Daoy (cell line): ENCODE data around the gene ANGEL2. TPM values are rescaled to one million over a fixed set of nuclear protein-coding genes. Genes with fewer than 3 reads are reported as not detected.
A peak's percentile ranks its signal among the peaks of the same experiment; 100 is the strongest.

Source experiments
- DNase-seq: peaks from one replicate; pipeline ENCODE4 v3.0.0-alpha.2; 2015; ENCODE audit warnings: low read depth
- total RNA-seq: library from RNA; depleted of rRNA; stranded (reverse); fragments of >200 nt; shearing (Covaris generic); gene quantifications from 2 replicates; pipeline ENCODE4 v1.2.3, GENCODE V29; 2014; rRNA removed

Gene ANGEL2
- total RNA-seq, 1 experiment from 2014 or later, result 27.9 TPM

GRCh38 chr1:212951947-212952640 lies 63.6 kb downstream of the ANGEL2 start:
- DNase-seq, result no peak

- peak; percentile 17 for DNase-seq
These were observed 64.3 kb downstream of the ANGEL2 start for GRCh38 chr1:212951126-212951946.

- DNase-seq, result peak; percentile 90
These were observed 65.2 kb downstream of the ANGEL2 start, which contains the start of gene VASH2 for GRCh38 chr1:212950243-212951125. Gene VASH2 (plus strand): TSS chr1:212950541. CDS start chr1:212951543, 1,002 bp downstream.

- no peak for DNase-seq
These were observed 65.9 kb downstream of the ANGEL2 start for GRCh38 chr1:212949771-212950170.

- no peak for DNase-seq
These were observed 68.8 kb downstream of the ANGEL2 start for GRCh38 chr1:212946872-212947271.

GRCh38 chr1:212945463-212946160 lies 70.1 kb downstream of the ANGEL2 start:
- DNase-seq, result no peak

- no peak for DNase-seq
These were observed 70.6 kb downstream of the ANGEL2 start for GRCh38 chr1:212945056-212945455.

GRCh38 chr1:212944229-212944901 lies 71.3 kb downstream of the ANGEL2 start:
- DNase-seq, result no peak

- no peak for DNase-seq
These were observed 72.3 kb downstream of the ANGEL2 start for GRCh38 chr1:212943393-212943710.

GRCh38 chr1:212942679-212943392 lies 72.8 kb downstream of the ANGEL2 start:
- no peak for DNase-seq

Other genes starting within 250 kb of the ANGEL2 start
- gene NSL1, start 224.1 kb downstream of the ANGEL2 start, total RNA-seq, result 61.3 and 79.2 TPM in 2 replicates
- gene TATDN3, start 224.0 kb downstream of the ANGEL2 start, total RNA-seq, result 17.9 and 18.7 TPM in 2 replicates
- gene SPATA45, start 168.2 kb downstream of the ANGEL2 start, total RNA-seq, result not detected in 2 replicates
- 6.3 and 8.0 TPM in 2 replicates for gene FLVCR1, start 157.6 kb downstream of the ANGEL2 start, total RNA-seq
- 4.4 and 4.8 TPM in 2 replicates for gene VASH2, start 65.3 kb downstream of the ANGEL2 start, total RNA-seq
- gene RPS6KC1, start 35.4 kb upstream of the ANGEL2 start, total RNA-seq, result 17.0 and 23.5 TPM in 2 replicates